ENCODE measurements around the gene HLX.

HLX gene

GRCh38 chr1:220925707-220926106, 46.5 kb downstream of the HLX start:
- no peak for DNase-seq (ENCODE audit: low read depth in 2 of 2)

DNA sequence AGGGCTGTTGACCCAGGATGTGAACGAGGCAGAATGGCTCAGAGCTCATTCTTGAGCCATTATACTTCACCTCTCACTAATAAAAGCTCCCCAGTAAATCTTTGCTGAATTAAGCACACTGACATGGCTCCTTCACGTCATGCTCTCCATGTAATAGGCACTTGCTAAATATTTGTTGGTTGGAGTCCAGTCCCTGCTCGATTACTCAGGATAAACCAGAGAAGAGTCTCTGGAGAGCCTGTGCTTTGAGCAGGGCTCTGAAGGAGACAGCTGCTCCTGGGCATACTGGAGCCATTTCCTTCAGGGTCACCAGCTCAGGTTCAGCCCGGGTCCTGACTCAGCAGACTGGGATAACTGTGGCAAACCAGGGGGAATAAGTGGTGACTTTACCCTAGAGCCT, 46.9 kb downstream of the HLX start:
- no peak for DNase-seq (ENCODE audit: low read depth in 2 of 2)

DNA sequence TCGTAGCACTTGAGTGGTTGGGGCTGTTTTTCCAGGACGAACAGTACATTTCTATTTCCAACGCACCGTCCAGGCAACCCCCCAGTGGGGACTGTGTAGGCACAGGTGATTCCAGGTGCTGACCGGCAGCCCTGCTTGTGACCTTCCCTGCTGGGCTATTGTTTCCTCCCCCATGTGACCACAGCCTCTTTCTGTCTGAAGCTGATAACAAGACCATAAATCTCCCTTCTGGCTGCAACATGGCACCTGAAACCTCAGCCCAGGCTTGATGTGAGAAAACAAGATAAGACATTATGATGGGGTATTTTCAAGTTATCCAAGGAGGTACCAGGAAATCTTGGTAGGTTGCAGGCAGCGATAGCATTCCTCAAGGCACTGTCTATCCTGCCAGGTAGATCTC, 48.2 kb downstream of the HLX start:
- DNase-seq (ENCODE audit: low read depth in 2 of 2) = no peak

DNA sequence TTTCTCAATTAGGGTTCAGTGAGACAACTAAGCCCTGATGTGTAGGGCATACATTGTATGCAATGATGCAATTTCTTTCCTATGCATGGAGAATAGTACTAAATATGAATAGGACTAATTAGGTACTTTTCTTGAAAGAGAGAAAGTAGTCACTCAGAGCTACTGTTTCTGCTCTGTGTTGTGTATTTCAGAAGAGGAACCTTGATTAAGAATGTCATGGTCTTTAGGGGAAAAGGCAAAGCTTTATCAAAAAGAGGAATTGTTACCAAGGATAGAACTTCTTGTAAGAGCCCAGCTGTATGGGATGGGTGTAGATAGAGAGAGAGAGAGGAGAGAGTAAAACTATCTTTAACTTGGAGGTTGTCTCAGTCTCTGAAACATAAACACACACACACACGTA, 49.1 kb downstream of the HLX start:
- no peak for DNase-seq (ENCODE audit: low read depth in 2 of 2)

DNA sequence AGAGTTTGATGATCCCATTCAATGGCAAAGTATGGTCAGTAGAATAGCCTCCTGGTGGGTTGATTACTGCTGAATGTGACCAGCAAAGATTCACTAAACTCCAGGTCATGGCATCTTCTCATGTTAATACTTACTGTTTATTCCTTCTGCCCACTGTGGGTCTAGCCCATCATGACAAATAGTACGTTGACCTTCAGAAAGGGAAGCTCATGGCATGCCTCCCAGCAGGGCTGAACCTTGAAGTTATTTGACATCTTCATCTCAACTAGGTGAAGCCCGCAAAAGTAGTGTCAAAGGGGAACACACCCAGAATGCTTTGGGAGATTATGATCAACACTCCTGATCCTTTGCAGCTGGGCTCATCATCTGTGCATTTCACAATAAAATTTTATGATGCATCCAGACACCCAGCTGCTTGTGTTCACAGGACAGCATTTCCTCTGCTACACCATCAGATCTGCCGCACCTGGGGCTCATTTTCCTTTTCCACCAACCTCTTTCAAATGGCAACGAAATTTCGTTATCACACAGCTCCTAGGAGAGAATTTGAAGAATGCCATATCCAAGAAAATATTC, 49.6 kb downstream of the HLX start:
- DNase-seq (ENCODE audit: low read depth in 2 of 2) = no peak

DNA sequence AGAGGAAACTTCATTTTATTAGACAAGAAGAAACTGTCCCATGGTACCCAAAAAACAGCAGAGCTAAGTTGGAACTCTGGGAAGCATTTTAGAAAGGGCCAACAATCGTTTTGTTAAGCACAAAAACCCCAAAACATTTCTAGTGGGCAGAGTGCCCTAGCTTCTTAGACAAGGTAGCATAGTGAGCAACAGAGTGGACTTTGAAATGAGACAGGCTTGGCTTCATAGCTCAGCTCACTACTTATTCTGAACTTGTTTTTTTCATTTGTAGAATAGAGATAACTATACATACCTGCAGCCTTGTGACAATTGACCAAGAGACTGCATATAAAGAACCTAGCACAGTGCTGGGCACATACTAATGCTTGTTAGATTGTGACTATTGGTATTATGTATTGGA, 50.1 kb downstream of the HLX start:
- DNase-seq (ENCODE audit: low read depth in 2 of 2) = no peak
